ENCODE results near the gene SGPP2. TPM values are rescaled to one million over a fixed set of nuclear protein-coding genes. Genes with fewer than 3 reads are reported as not detected.
A peak's percentile ranks its signal among the peaks of the same experiment; 100 is the strongest.

The SGPP2 gene
- total RNA-seq, 1 donor from 2014 or later, result 2.3 TPM

- Histone ChIP-seq H3K4me3 (no peak overlapping the region), H3K27me3 (ENCODE audit: low read depth) (no peaks in the 10 kb centered on the region), H3K9me3 (replicated peaks) (no peaks in the 10 kb centered on the region), H3K36me3 (no peaks in the 10 kb centered on the region), H3K27ac (replicated peaks) (peak overlapping the region; percentile 10), H3K4me1 (peaks cover 10% of the 10 kb centered on the region)
- intact Hi-C loops (cut with micrococcal nuclease), result no loop called here
- TF ChIP-seq, protein P1, sequence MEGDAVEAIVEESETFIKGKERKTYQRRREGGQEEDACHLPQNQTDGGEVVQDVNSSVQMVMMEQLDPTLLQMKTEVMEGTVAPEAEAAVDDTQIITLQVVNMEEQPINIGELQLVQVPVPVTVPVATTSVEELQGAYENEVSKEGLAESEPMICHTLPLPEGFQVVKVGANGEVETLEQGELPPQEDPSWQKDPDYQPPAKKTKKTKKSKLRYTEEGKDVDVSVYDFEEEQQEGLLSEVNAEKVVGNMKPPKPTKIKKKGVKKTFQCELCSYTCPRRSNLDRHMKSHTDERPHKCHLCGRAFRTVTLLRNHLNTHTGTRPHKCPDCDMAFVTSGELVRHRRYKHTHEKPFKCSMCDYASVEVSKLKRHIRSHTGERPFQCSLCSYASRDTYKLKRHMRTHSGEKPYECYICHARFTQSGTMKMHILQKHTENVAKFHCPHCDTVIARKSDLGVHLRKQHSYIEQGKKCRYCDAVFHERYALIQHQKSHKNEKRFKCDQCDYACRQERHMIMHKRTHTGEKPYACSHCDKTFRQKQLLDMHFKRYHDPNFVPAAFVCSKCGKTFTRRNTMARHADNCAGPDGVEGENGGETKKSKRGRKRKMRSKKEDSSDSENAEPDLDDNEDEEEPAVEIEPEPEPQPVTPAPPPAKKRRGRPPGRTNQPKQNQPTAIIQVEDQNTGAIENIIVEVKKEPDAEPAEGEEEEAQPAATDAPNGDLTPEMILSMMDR (IDR thresholded peaks at IDR 0.05; ENCODE audit: borderline replicate concordance), result no peak
- no peak for DNase-seq
Observed at GRCh38 chr2:222518570-222519381, 94.4 kb downstream of the SGPP2 start.

- Histone ChIP-seq H3K27me3 (ENCODE audit: low read depth) (no peaks in the 10 kb centered on the region), H3K27ac (replicated peaks) (no peak overlapping the region), H3K4me1 (peaks cover 10% of the 10 kb centered on the region), H3K4me3 (no peak overlapping the region), H3K36me3 (no peaks in the 10 kb centered on the region), H3K9me3 (replicated peaks) (no peaks in the 10 kb centered on the region)
- TF ChIP-seq, protein P1 (IDR thresholded peaks at IDR 0.05; ENCODE audit: borderline replicate concordance), result no peak
- DNase-seq, result no peak
- intact Hi-C loops (cut with micrococcal nuclease), result no loop called here
Observed at GRCh38 chr2:222521099-222521498, 96.8 kb downstream of the SGPP2 start.

GRCh38 chr2:222522082-222522481, 97.7 kb downstream of the SGPP2 start:
- H3K4me1 ChIP-seq, result peaks cover 10% of the 10 kb centered on the region
- DNase-seq, result no peak
- H3K4me3 ChIP-seq, result no peak overlapping the region
- TF ChIP-seq, protein P1 (IDR thresholded peaks at IDR 0.05; ENCODE audit: borderline replicate concordance), result no peak
- H3K27ac ChIP-seq (replicated peaks), result no peak overlapping the region
- peaks cover 5% of the 10 kb centered on the region for H3K36me3 ChIP-seq
- H3K9me3 ChIP-seq (replicated peaks), result no peaks in the 10 kb centered on the region
- intact Hi-C loops (cut with micrococcal nuclease), result no loop called here
- H3K27me3 ChIP-seq (ENCODE audit: low read depth), result no peaks in the 10 kb centered on the region

GRCh38 chr2:222523783-222524544, 99.6 kb downstream of the SGPP2 start:
- Histone ChIP-seq H3K36me3 (peaks cover 5% of the 10 kb centered on the region), H3K9me3 (replicated peaks) (no peaks in the 10 kb centered on the region), H3K4me1 (peaks cover 2% of the 10 kb centered on the region), H3K27me3 (ENCODE audit: low read depth) (no peaks in the 10 kb centered on the region), H3K27ac (replicated peaks) (no peak overlapping the region), H3K4me3 (no peak overlapping the region)
- no peak for DNase-seq
- TF ChIP-seq, protein P1 (IDR thresholded peaks at IDR 0.05; ENCODE audit: borderline replicate concordance), result no peak
- intact Hi-C loops (cut with micrococcal nuclease), result no loop called here

- no peak for DNase-seq
- peaks cover 5% of the 10 kb centered on the region for H3K9me3 ChIP-seq (replicated peaks)
- H3K4me1 ChIP-seq, result no peaks in the 10 kb centered on the region
- H3K36me3 ChIP-seq, result peaks cover 5% of the 10 kb centered on the region
- intact Hi-C loops (cut with micrococcal nuclease), result no loop called here
- H3K4me3 ChIP-seq, result no peak overlapping the region
- H3K27ac ChIP-seq (replicated peaks), result no peak overlapping the region
- TF ChIP-seq, protein P1 (IDR thresholded peaks at IDR 0.05; ENCODE audit: borderline replicate concordance), result no peak
- H3K27me3 ChIP-seq (ENCODE audit: low read depth), result no peaks in the 10 kb centered on the region
Observed at GRCh38 chr2:222525811-222526210, 101.5 kb downstream of the SGPP2 start.
